Measurements from ENCODE around the gene TUBGCP3.
"Not testable (repeated sequence)": the region's sequence is repeated elsewhere in the genome, so short reads cannot be mapped to it uniquely, and the experiment has no call there.

TUBGCP3 gene

DNA sequence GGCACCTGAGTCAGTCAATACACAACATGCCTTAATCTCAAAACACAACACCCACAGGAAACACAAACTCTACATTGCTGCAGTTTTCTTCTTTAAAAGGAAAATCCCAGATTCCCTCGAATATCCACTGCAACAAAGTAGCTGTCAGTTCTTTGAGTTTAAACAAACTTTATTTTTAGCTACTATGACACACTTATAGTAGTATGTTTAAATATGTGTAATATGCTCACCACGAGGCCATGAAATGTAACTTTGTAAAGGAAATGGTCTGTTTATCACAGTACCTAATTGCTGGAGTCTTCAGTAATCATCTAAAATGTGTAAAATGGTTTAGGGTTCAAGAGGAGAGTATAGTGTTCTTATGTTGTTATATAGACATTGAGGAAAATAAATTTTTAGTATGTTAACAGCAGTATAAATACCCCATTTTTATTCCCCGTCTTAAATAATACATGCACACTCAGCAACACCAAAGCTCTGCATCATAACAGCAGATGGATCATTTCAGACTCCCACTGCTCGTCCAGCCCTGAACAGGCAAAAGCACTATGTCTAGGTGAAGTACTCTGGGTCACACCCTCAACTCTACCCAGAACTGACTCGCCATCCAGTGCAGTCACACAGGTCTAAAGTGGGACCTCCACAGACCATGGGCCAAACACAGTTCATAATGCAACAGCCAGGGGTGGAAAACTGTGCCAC is 20.6 kb downstream of the TUBGCP3 start:
- no peak for TF ChIP-seq JUND (IDR thresholded peaks at IDR 0.05; ENCODE audit: low read depth)
- in situ Hi-C loops (cut with HindIII; ENCODE audit: low pct_unique_long_range_greater_than_20kb, low sequenced_read_pairs) = no loop called here
- DNase-seq (ENCODE audit: low read depth in 1 of 2, low spot score in 1 of 2) = no peak

DNA sequence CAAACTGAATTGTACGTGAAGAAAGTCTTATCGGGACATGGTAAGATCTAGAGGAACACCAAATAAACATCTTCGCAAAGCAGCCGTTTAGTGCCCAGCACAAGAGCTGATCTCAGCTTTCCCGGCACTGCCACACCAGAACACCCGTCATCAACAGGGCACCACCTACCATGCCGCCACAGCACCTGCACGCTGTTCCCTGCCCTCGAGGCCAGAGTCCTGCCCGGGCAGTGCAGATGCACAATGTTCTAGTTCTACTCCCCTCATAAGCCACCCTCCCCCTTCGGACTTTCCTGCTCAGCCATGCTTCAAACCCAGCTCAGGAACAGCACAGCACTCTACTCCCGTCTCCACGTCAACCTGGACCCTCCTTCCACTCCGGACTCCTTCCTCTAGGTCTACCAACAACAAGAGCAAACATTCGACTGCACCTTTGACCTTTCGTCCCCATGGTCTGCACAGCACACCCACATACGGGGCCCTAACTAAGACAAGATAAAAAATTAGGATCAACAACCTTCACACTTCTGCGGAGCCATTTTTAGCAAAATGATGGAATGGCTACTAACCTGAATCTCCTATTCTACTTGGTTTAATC is 25.1 kb downstream of the TUBGCP3 start:
- no peak for DNase-seq (ENCODE audit: low read depth in 1 of 2, low spot score in 1 of 2)
- TF ChIP-seq JUND (IDR thresholded peaks at IDR 0.05; ENCODE audit: low read depth) = no peak
- in situ Hi-C loops (cut with HindIII; ENCODE audit: low pct_unique_long_range_greater_than_20kb, low sequenced_read_pairs) = no loop called here

DNA sequence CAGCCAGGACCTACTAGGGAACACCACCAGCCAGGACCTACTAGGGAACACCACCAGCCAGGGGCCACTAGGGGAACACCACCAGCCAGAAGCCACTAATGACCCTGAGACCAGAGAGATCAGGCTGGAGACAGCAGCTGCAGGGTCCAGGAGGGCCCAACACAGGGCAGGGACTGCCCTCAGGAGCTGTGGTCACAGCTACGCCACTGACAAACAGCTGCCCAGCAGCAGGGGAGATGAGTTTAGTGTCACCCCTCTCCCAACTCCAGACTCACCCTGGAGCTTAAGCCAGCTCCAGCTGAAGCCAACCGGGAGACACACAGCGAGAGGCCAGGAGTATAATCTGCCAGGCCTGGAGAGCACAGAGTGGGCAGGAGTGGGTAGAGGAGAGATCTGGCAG is 25.7 kb downstream of the TUBGCP3 start:
- in situ Hi-C loops (cut with HindIII; ENCODE audit: low pct_unique_long_range_greater_than_20kb, low sequenced_read_pairs) = no loop called here
- TF ChIP-seq JUND (IDR thresholded peaks at IDR 0.05; ENCODE audit: low read depth) = no peak
- no peak for DNase-seq (ENCODE audit: low read depth in 1 of 2, low spot score in 1 of 2)

DNA sequence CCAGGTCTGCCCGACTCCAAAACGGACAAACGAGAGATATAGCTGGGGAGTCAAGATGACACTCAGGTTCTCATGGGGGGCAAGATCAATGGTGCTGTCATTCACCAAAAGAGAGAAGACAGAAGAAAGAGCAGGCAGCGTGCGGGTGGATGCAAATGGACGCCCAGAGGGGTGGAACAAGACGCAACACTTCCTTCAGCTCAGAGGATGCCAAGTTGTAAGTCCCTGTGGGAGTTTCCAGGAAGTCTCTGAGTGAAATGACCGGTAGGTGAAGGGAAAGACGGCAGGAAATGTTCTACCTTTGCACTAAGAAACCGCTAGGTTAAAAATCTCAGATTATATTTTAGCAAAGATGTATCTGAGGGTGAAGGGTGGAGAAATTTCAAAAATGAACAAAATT is 26.5 kb downstream of the TUBGCP3 start:
- in situ Hi-C loops (cut with HindIII; ENCODE audit: low pct_unique_long_range_greater_than_20kb, low sequenced_read_pairs) = no loop called here
- DNase-seq (ENCODE audit: low read depth in 1 of 2, low spot score in 1 of 2) = no peak
- TF ChIP-seq JUND (IDR thresholded peaks at IDR 0.05; ENCODE audit: low read depth) = no peak

DNA sequence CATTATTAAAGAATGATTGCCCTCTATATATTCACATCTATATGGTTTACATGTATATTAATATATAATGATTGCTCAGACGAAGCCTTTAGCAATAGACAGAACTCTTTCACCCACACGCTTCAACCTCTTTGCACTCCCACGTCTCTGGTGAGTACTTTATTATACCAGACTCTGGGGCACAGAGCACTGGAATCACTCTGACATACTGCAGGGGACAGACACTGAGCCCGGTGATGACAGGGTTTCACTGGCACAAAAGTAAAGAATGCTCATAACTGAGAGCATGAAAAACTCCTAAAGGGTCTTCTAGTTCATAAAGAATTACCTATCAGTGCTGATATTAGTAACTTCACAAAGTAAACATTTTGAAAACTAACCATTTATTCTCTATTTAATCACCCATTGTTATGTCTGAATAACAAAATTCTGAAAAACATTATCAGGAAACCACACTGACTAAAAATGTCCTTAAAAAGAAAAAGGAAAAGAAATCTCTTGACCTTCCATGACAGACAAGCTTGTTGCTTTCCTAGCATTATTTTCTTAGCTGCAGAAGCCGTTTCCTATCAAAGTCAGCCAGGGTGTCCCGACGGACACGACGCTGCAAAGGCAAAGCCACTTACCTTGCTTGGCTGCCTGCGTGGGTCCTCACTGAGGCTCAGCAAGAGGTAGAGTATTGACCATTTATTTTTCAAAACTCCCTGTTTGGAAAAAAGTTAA is 29.1 kb downstream of the TUBGCP3 start:
- no peak for DNase-seq (ENCODE audit: low read depth in 1 of 2, low spot score in 1 of 2)
- no peak for TF ChIP-seq JUND (IDR thresholded peaks at IDR 0.05; ENCODE audit: low read depth)
- in situ Hi-C loops (cut with HindIII; ENCODE audit: low pct_unique_long_range_greater_than_20kb, low sequenced_read_pairs) = no loop called here

DNA sequence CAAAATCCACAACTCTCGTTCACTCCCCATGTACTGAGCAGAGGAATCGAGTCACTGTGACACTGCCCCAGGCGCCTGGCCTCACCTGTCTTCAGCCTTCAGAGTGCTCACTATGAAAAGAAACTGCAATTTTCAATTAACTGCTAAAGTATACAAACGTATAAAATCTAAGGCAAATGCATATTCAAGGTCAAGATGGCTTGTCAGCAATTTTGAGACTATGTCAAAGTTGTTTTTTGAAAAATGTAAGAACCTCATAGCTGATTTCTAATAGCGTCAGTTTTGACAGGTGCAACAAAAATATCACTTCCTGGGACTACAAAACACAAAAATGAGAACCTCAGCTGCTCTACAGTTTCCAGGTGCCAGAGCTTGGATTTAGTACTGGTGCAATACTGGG is 31.4 kb downstream of the TUBGCP3 start:
- in situ Hi-C loops (cut with HindIII; ENCODE audit: low pct_unique_long_range_greater_than_20kb, low sequenced_read_pairs) = no loop called here
- no peak for DNase-seq (ENCODE audit: low read depth in 1 of 2, low spot score in 1 of 2)
- TF ChIP-seq JUND (IDR thresholded peaks at IDR 0.05; ENCODE audit: low read depth) = no peak

DNA sequence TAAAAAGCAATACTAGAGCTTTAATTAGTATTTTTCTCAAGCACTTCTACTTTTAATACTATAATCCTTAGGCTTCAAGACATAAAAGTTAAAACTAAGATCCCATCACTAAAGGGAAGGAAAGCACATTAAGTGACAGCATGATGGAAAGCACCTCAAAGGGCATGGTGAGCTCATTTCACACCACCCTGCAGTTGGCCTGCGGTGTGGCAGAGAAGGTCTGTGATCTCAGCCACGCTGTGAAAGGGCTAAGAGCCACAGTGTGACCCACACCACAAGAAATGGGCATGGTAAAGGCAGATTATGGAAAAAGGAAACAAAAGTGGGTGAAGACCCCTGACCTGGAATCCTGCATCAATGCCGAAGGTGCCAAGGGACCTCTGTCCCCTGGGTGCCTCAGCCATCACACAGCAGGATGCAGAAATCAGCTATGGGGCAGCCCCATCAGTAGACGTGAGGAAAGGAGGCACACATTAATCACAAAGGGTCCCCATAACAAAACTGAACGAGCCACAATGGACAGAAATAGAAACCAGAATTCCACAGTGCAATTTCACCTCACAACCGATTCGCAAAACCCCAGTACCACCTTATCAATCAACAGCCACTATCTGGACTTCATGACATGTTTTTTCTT is 33.6 kb downstream of the TUBGCP3 start:
- no peak for DNase-seq (ENCODE audit: low read depth in 1 of 2, low spot score in 1 of 2)
- no peak for TF ChIP-seq JUND (IDR thresholded peaks at IDR 0.05; ENCODE audit: low read depth)
- in situ Hi-C loops (cut with HindIII; ENCODE audit: low pct_unique_long_range_greater_than_20kb, low sequenced_read_pairs) = no loop called here

DNA sequence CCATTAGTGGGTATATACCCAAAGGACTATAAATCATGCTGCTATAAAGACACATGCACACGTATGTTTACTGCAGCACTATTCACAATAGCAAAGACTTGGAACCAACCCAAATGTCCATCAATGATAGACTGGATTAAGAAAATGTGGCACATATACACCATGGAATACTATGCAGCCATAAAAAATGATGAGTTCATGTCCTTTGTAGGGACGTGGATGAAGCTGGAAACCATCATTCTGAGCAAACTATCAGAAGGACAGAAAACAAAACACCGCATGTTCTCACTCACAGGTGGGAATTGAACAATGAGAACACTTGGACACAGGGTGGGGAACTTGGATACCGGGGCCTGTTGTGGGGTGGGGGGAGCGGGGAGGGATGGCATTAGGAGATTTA is 39.0 kb downstream of the TUBGCP3 start:
- DNase-seq (ENCODE audit: low read depth in 1 of 2, low spot score in 1 of 2); in situ Hi-C loops (cut with HindIII; ENCODE audit: low pct_unique_long_range_greater_than_20kb, low sequenced_read_pairs): not testable (repeated sequence)

DNA sequence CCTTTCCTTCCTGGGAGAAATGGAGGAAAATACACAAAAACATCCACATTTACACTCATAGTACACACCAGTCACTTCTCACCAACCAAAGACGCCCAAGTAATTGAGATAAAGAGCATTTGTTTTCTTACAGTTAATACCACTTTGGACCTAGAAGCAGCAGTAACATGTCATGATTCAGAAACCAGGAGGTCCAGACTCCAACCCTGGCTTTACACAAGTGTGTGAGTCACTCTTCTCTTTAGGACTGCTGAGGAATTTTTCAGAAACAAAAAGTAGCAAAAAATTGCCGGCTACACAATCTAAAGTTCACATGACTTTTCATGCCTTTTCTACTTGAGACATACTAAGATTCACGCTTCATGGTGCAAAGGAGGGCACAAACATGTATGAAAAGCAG is 42.1 kb downstream of the TUBGCP3 start:
- no peak for DNase-seq (ENCODE audit: low read depth in 1 of 2, low spot score in 1 of 2)
- in situ Hi-C loops (cut with HindIII; ENCODE audit: low pct_unique_long_range_greater_than_20kb, low sequenced_read_pairs) = no loop called here
- TF ChIP-seq JUND (IDR thresholded peaks at IDR 0.05; ENCODE audit: low read depth) = no peak

DNA sequence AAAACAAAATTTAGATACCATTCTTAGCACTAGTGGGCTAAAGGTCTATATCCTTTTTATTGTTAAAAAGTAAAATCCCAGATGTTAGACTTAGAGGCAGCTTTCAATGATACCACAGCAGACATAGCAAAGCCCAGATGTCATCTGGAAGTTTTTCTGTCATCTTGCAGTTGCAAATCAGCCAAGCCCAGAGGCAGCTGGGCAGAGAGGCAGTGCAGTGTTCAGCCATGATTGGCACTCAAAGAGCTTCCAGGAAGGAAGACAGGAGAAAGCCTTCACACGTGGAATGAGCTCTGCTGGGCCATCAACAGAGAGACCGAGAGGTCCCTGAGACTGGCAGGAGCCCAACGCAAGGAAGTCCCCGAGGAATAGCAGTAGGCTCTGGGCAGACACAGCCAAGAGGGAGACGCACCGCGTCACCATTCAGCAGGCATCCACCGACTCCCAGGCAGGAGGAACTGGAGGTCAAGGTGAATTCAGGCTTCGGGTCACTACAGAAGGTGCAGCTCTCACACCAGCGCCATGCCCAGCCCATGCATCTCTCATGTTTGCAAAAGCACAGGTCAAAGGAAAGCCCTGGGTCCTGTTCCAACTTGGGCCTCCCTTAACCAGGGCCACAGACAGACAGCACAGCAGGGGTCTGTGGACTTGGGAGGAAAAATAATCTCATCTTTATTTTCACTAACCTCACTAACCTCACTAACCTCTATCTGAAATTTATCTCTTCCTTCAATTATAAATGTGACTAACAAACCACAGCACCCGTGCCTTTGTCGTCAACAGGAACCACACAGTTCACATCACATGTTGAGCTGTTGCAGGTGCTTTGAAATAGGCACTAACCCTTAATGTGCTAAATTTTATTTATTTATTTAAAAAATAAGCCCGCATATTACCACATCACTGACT is 54.9 kb downstream of the TUBGCP3 start:
- TF ChIP-seq JUND (IDR thresholded peaks at IDR 0.05; ENCODE audit: low read depth) = no peak
- no peak for DNase-seq (ENCODE audit: low read depth in 1 of 2, low spot score in 1 of 2)
- in situ Hi-C loops (cut with HindIII; ENCODE audit: low pct_unique_long_range_greater_than_20kb, low sequenced_read_pairs) = no loop called here

DNA sequence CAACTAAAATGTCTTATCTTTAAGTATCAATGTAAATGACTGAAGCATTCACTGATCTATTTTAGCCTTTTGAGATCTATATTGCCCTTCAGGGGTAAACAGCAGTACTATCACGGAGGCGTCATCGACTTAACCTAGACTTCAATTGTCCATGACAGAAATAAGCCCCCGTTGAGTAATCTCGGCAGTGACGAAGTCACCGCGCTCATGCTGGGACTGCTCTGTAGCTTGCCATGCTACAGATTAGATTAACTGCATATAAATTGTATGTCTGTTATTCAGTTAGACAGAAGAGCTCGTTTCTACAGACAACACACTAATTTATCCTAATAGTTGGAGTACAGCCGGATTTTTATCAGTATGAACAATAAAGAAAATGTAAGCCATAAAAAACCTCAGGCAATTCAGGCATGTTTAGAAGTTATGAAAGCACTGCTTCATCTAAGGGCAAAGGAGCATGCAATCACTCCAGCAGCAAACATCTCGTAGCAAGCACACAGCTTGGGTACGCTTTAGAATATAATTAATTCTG is 56.6 kb downstream of the TUBGCP3 start:
- in situ Hi-C loops (cut with HindIII; ENCODE audit: low pct_unique_long_range_greater_than_20kb, low sequenced_read_pairs) = no loop called here
- no peak for TF ChIP-seq JUND (IDR thresholded peaks at IDR 0.05; ENCODE audit: low read depth)
- no peak for DNase-seq (ENCODE audit: low read depth in 1 of 2, low spot score in 1 of 2)

DNA sequence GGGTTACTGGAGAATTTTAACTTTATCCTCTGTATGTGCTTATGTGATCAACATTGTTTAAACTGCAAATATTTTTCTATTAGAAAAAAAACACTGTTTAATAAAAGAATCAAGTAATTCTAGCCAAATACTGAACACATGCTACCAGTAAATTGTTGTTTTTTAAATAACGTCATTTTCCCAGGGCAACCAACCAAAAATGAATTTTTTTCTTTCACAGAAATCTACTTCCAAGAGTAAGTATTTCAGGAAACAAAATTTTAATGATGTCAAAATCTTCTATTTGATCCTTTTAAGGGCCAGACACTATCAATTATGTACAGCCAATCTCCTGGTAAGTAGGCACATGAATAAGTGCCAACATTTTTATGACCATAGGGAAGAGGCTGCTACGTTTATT is 57.1 kb downstream of the TUBGCP3 start:
- no peak for TF ChIP-seq JUND (IDR thresholded peaks at IDR 0.05; ENCODE audit: low read depth)
- in situ Hi-C loops (cut with HindIII; ENCODE audit: low pct_unique_long_range_greater_than_20kb, low sequenced_read_pairs) = no loop called here
- no peak for DNase-seq (ENCODE audit: low read depth in 1 of 2, low spot score in 1 of 2)
